ENCODE results near the gene CELF3. TPM values are rescaled to one million over a fixed set of nuclear protein-coding genes. Genes with fewer than 3 reads are reported as not detected.

CELF3 gene
- total and polyA plus RNA-seq, 2 experiments from 2014 or later, result 0.31 to 0.58 TPM

DNA sequence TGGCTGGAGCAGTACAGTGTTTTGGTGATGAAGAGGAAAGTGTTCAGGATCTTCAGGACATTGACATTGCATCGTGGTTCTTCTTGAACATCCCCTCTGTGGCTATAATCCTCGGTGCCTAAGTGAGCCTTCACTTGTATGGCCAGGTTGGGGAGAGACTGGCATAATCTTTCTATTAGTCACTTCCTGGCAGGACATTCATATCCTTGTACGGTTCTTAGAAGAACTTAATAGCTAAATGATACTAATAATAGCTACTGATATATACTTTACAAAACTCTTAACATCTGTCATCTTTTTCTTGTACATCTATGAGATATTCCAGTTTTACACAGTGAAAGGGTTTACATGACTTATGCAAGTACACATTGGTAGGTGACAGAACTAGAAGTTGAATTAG lies 35.8 kb downstream of the CELF3 start:
- Mint-ChIP-seq H3K4me3 (no peak overlapping the region), H3K27ac (no peak overlapping the region)

More for the DNA sequence above, 35.8 kb downstream of the CELF3 start:
- Histone ChIP-seq H3F3A (replicated peaks; ENCODE audit: low read depth) (no peaks in the 10 kb centered on the region), H3K4me2 (no peak overlapping the region), H3K27me3 (ENCODE audit: insufficient read depth) (no peaks in the 10 kb centered on the region), H3K79me2 (replicated peaks; ENCODE audit: insufficient read depth) (no peaks in the 10 kb centered on the region), H3K4me1 (ENCODE audit: insufficient read depth) (no peaks in the 10 kb centered on the region), H3K27ac (ENCODE audit: low read depth) (no peak overlapping the region), H3K4me3 (no peak overlapping the region), H3K9me2 (ENCODE audit: insufficient read depth) (no peaks in the 10 kb centered on the region), H2AFZ (no peak overlapping the region), H4K20me1 (replicated peaks; ENCODE audit: insufficient read depth) (no peaks in the 10 kb centered on the region), H3K36me3 (ENCODE audit: insufficient read depth) (no peaks in the 10 kb centered on the region)
- H3K4me1 Mint-ChIP-seq, result no peaks in the 10 kb centered on the region
- no peaks in the 10 kb centered on the region for H3K27me3 Mint-ChIP-seq (ENCODE audit: insufficient read depth, low read depth, poor library complexity)
- TF ChIP-seq POLR2AphosphoS5 (IDR thresholded peaks at IDR 0.05; ENCODE audit: low read depth) (no peak), ZNF462 (CRISPR knock-in tag; IDR thresholded peaks at IDR 0.05) (no peak), CREB1 (CRISPR knock-in tag; IDR thresholded peaks at IDR 0.05; ENCODE audit: low read depth) (no peak), EZH2 (IDR thresholded peaks at IDR 0.05; ENCODE audit: low read depth, unreplicated experiment) (no peak), CTCF (conservative IDR thresholded peaks at IDR 0.05; ENCODE audit: low read depth in 2 of 2) (no peak), ZNF331 (CRISPR knock-in tag; IDR thresholded peaks at IDR 0.05; ENCODE audit: low read depth) (no peak), NANOG (IDR thresholded peaks at IDR 0.05; ENCODE audit: borderline replicate concordance) (no peak), JUNB (IDR thresholded peaks at IDR 0.05; ENCODE audit: unreplicated experiment) (no peak), STAT1 (IDR thresholded peaks at IDR 0.05; ENCODE audit: unreplicated experiment) (no peak), EZH2phosphoT487 (IDR thresholded peaks at IDR 0.05; ENCODE audit: unreplicated experiment) (no peak)
- TF ChIP-seq, protein P1, sequence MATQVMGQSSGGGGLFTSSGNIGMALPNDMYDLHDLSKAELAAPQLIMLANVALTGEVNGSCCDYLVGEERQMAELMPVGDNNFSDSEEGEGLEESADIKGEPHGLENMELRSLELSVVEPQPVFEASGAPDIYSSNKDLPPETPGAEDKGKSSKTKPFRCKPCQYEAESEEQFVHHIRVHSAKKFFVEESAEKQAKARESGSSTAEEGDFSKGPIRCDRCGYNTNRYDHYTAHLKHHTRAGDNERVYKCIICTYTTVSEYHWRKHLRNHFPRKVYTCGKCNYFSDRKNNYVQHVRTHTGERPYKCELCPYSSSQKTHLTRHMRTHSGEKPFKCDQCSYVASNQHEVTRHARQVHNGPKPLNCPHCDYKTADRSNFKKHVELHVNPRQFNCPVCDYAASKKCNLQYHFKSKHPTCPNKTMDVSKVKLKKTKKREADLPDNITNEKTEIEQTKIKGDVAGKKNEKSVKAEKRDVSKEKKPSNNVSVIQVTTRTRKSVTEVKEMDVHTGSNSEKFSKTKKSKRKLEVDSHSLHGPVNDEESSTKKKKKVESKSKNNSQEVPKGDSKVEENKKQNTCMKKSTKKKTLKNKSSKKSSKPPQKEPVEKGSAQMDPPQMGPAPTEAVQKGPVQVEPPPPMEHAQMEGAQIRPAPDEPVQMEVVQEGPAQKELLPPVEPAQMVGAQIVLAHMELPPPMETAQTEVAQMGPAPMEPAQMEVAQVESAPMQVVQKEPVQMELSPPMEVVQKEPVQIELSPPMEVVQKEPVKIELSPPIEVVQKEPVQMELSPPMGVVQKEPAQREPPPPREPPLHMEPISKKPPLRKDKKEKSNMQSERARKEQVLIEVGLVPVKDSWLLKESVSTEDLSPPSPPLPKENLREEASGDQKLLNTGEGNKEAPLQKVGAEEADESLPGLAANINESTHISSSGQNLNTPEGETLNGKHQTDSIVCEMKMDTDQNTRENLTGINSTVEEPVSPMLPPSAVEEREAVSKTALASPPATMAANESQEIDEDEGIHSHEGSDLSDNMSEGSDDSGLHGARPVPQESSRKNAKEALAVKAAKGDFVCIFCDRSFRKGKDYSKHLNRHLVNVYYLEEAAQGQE (IDR thresholded peaks at IDR 0.05; ENCODE audit: unreplicated experiment), result no peak
- no peaks in the 10 kb centered on the region for H3K9me3 Mint-ChIP-seq
- no peak for DNase-seq (ENCODE audit: low spot score)
- peaks cover under 1% of the 10 kb centered on the region; the same call in 1 of the 3 replicates for H3K36me3 Mint-ChIP-seq (ENCODE audit: low read depth)
- ATAC-seq, result no peak
